ENCODE measurements around the gene OR6J1. TPM values are rescaled to one million over a fixed set of nuclear protein-coding genes. Genes with fewer than 3 reads are reported as not detected.

OR6J1 gene
- total RNA-seq, 1 experiment from 2014 or later, result not detected

- Histone ChIP-seq H3K9me3 (ENCODE audit: low read length) (no peaks in the 10 kb centered on the region), H2AFZ (ENCODE audit: low read length) (no peak overlapping the region), H3K9ac (ENCODE audit: low read length) (no peak overlapping the region), H3K27ac (ENCODE audit: low read length) (no peak overlapping the region), H4K20me1 (ENCODE audit: insufficient read depth, low read depth, low read length) (no peaks in the 10 kb centered on the region), H3K79me2 (ENCODE audit: low read length) (no peaks in the 10 kb centered on the region), H3K4me3 (ENCODE audit: low read length) (no peak overlapping the region), H3K27me3 (ENCODE audit: low read length) (no peaks in the 10 kb centered on the region), H3K4me2 (ENCODE audit: low read depth, low read length, poor library complexity, severe bottlenecking) (no peak overlapping the region), H3K4me1 (ENCODE audit: low read length) (no peaks in the 10 kb centered on the region), H3K9me2 (replicated peaks; ENCODE audit: insufficient read depth, low read length) (no peaks in the 10 kb centered on the region), H3K36me3 (ENCODE audit: insufficient read depth, low read length) (no peaks in the 10 kb centered on the region)
- DNase-seq, result peak; percentile 7
These were observed 14.8 kb upstream of the OR6J1 start for GRCh38 chr14:22658946-22659345.

GRCh38 chr14:22657861-22658260, 13.7 kb upstream of the OR6J1 start:
- peak; percentile 66 for DNase-seq
- Histone ChIP-seq H2AFZ (ENCODE audit: low read length) (no peak overlapping the region), H3K36me3 (ENCODE audit: insufficient read depth, low read length) (no peaks in the 10 kb centered on the region), H3K79me2 (ENCODE audit: low read length) (no peaks in the 10 kb centered on the region), H3K9me2 (replicated peaks; ENCODE audit: insufficient read depth, low read length) (no peaks in the 10 kb centered on the region), H4K20me1 (ENCODE audit: insufficient read depth, low read depth, low read length) (no peaks in the 10 kb centered on the region), H3K4me1 (ENCODE audit: low read length) (no peaks in the 10 kb centered on the region), H3K9me3 (ENCODE audit: low read length) (no peaks in the 10 kb centered on the region), H3K4me2 (ENCODE audit: low read depth, low read length, poor library complexity, severe bottlenecking) (no peak overlapping the region), H3K27me3 (ENCODE audit: low read length) (no peaks in the 10 kb centered on the region), H3K4me3 (ENCODE audit: low read length) (no peak overlapping the region), H3K9ac (ENCODE audit: low read length) (no peak overlapping the region), H3K27ac (ENCODE audit: low read length) (no peak overlapping the region)

GRCh38 chr14:22656945-22657731, 13.0 kb upstream of the OR6J1 start:
- H3K9me2 ChIP-seq (replicated peaks; ENCODE audit: insufficient read depth, low read length), result no peaks in the 10 kb centered on the region
- no peaks in the 10 kb centered on the region for H4K20me1 ChIP-seq (ENCODE audit: insufficient read depth, low read depth, low read length)
- H3K4me2 ChIP-seq (ENCODE audit: low read depth, low read length, poor library complexity, severe bottlenecking), result no peak overlapping the region
- no peak overlapping the region for H3K9ac ChIP-seq (ENCODE audit: low read length)
- no peaks in the 10 kb centered on the region for H3K27me3 ChIP-seq (ENCODE audit: low read length)
- no peak overlapping the region for H3K27ac ChIP-seq (ENCODE audit: low read length)
- H2AFZ ChIP-seq (ENCODE audit: low read length), result no peak overlapping the region
- H3K36me3 ChIP-seq (ENCODE audit: insufficient read depth, low read length), result no peaks in the 10 kb centered on the region
- no peaks in the 10 kb centered on the region for H3K9me3 ChIP-seq (ENCODE audit: low read length)
- no peaks in the 10 kb centered on the region for H3K79me2 ChIP-seq (ENCODE audit: low read length)
- no peak overlapping the region for H3K4me3 ChIP-seq (ENCODE audit: low read length)
- DNase-seq, result peak; percentile 36
- H3K4me1 ChIP-seq (ENCODE audit: low read length), result no peaks in the 10 kb centered on the region

- H3K9ac ChIP-seq (ENCODE audit: low read length), result no peak overlapping the region
- no peak overlapping the region for H2AFZ ChIP-seq (ENCODE audit: low read length)
- no peaks in the 10 kb centered on the region for H3K4me1 ChIP-seq (ENCODE audit: low read length)
- no peak overlapping the region for H3K4me3 ChIP-seq (ENCODE audit: low read length)
- DNase-seq, result peak; percentile 38
- no peaks in the 10 kb centered on the region for H3K9me2 ChIP-seq (replicated peaks; ENCODE audit: insufficient read depth, low read length)
- H3K27ac ChIP-seq (ENCODE audit: low read length), result no peak overlapping the region
- no peaks in the 10 kb centered on the region for H4K20me1 ChIP-seq (ENCODE audit: insufficient read depth, low read depth, low read length)
- H3K27me3 ChIP-seq (ENCODE audit: low read length), result no peaks in the 10 kb centered on the region
- H3K79me2 ChIP-seq (ENCODE audit: low read length), result no peaks in the 10 kb centered on the region
- H3K9me3 ChIP-seq (ENCODE audit: low read length), result no peaks in the 10 kb centered on the region
- no peak overlapping the region for H3K4me2 ChIP-seq (ENCODE audit: low read depth, low read length, poor library complexity, severe bottlenecking)
- no peaks in the 10 kb centered on the region for H3K36me3 ChIP-seq (ENCODE audit: insufficient read depth, low read length)
These were observed 12.1 kb upstream of the OR6J1 start for GRCh38 chr14:22656226-22656625.

- no peaks in the 10 kb centered on the region for H3K4me1 ChIP-seq (ENCODE audit: low read length)
- H4K20me1 ChIP-seq (ENCODE audit: insufficient read depth, low read depth, low read length), result no peaks in the 10 kb centered on the region
- H3K9ac ChIP-seq (ENCODE audit: low read length), result no peak overlapping the region
- no peak overlapping the region for H2AFZ ChIP-seq (ENCODE audit: low read length)
- no peak overlapping the region for H3K4me3 ChIP-seq (ENCODE audit: low read length)
- H3K79me2 ChIP-seq (ENCODE audit: low read length), result no peaks in the 10 kb centered on the region
- DNase-seq, result peak; percentile 87
- no peaks in the 10 kb centered on the region for H3K36me3 ChIP-seq (ENCODE audit: insufficient read depth, low read length)
- no peak overlapping the region for H3K4me2 ChIP-seq (ENCODE audit: low read depth, low read length, poor library complexity, severe bottlenecking)
- H3K27ac ChIP-seq (ENCODE audit: low read length), result no peak overlapping the region
- H3K9me2 ChIP-seq (replicated peaks; ENCODE audit: insufficient read depth, low read length), result no peaks in the 10 kb centered on the region
- H3K27me3 ChIP-seq (ENCODE audit: low read length), result no peaks in the 10 kb centered on the region
- no peaks in the 10 kb centered on the region for H3K9me3 ChIP-seq (ENCODE audit: low read length)
These were observed 9.0 kb upstream of the OR6J1 start for GRCh38 chr14:22653012-22653621.

GRCh38 chr14:22651586-22651985, 7.4 kb upstream of the OR6J1 start:
- Histone ChIP-seq H3K36me3 (ENCODE audit: insufficient read depth, low read length) (no peaks in the 10 kb centered on the region), H3K27me3 (ENCODE audit: low read length) (no peaks in the 10 kb centered on the region), H3K79me2 (ENCODE audit: low read length) (no peaks in the 10 kb centered on the region), H3K4me1 (ENCODE audit: low read length) (no peaks in the 10 kb centered on the region), H4K20me1 (ENCODE audit: insufficient read depth, low read depth, low read length) (no peaks in the 10 kb centered on the region), H2AFZ (ENCODE audit: low read length) (no peak overlapping the region), H3K9me3 (ENCODE audit: low read length) (no peaks in the 10 kb centered on the region), H3K9ac (ENCODE audit: low read length) (no peak overlapping the region), H3K4me3 (ENCODE audit: low read length) (no peak overlapping the region), H3K4me2 (ENCODE audit: low read depth, low read length, poor library complexity, severe bottlenecking) (no peak overlapping the region), H3K9me2 (replicated peaks; ENCODE audit: insufficient read depth, low read length) (no peaks in the 10 kb centered on the region), H3K27ac (ENCODE audit: low read length) (no peak overlapping the region)
- DNase-seq, result peak; percentile 30

GRCh38 chr14:22650960-22651521, 6.9 kb upstream of the OR6J1 start:
- H3K4me3 ChIP-seq (ENCODE audit: low read length), result no peak overlapping the region
- H3K36me3 ChIP-seq (ENCODE audit: insufficient read depth, low read length), result no peaks in the 10 kb centered on the region
- H3K9me3 ChIP-seq (ENCODE audit: low read length), result no peaks in the 10 kb centered on the region
- no peak overlapping the region for H2AFZ ChIP-seq (ENCODE audit: low read length)
- H3K27me3 ChIP-seq (ENCODE audit: low read length), result no peaks in the 10 kb centered on the region
- DNase-seq, result peak; percentile 62
- no peak overlapping the region for H3K4me2 ChIP-seq (ENCODE audit: low read depth, low read length, poor library complexity, severe bottlenecking)
- no peaks in the 10 kb centered on the region for H3K4me1 ChIP-seq (ENCODE audit: low read length)
- no peak overlapping the region for H3K27ac ChIP-seq (ENCODE audit: low read length)
- no peaks in the 10 kb centered on the region for H3K9me2 ChIP-seq (replicated peaks; ENCODE audit: insufficient read depth, low read length)
- H3K79me2 ChIP-seq (ENCODE audit: low read length), result no peaks in the 10 kb centered on the region
- H4K20me1 ChIP-seq (ENCODE audit: insufficient read depth, low read depth, low read length), result no peaks in the 10 kb centered on the region
- H3K9ac ChIP-seq (ENCODE audit: low read length), result no peak overlapping the region

- Histone ChIP-seq H3K9ac (ENCODE audit: low read length) (no peak overlapping the region), H2AFZ (ENCODE audit: low read length) (no peak overlapping the region), H4K20me1 (ENCODE audit: insufficient read depth, low read depth, low read length) (no peaks in the 10 kb centered on the region), H3K27me3 (ENCODE audit: low read length) (no peaks in the 10 kb centered on the region), H3K9me2 (replicated peaks; ENCODE audit: insufficient read depth, low read length) (no peaks in the 10 kb centered on the region), H3K27ac (ENCODE audit: low read length) (no peak overlapping the region), H3K4me1 (ENCODE audit: low read length) (no peaks in the 10 kb centered on the region), H3K4me2 (ENCODE audit: low read depth, low read length, poor library complexity, severe bottlenecking) (no peak overlapping the region), H3K4me3 (ENCODE audit: low read length) (no peak overlapping the region), H3K36me3 (ENCODE audit: insufficient read depth, low read length) (no peaks in the 10 kb centered on the region), H3K79me2 (ENCODE audit: low read length) (no peaks in the 10 kb centered on the region), H3K9me3 (ENCODE audit: low read length) (no peaks in the 10 kb centered on the region)
- peak; percentile 29 for DNase-seq
These were observed 6.0 kb upstream of the OR6J1 start for GRCh38 chr14:22650046-22650739.

Measured in Karpas-422 (cell line).